BJ (cell line): ENCODE results near the gene SYTL5. TPM values are rescaled to one million over a fixed set of nuclear protein-coding genes. Genes with fewer than 3 reads are reported as not detected.
A peak's percentile ranks its signal among the peaks of the same experiment; 100 is the strongest.

Source experiments
- CTCF ChIA-PET: fragments of 350-600 bp; formaldehyde crosslinking; extraction: SDS; loops from one replicate; lab custom pipeline; 2021; ENCODE audit warnings: antibody characterized with exemption, inconsistent platforms; lab: Yijun Ruan, JAX
- POLR2A ChIA-PET: fragments of 300-600 bp; sonication (Branson Sonifier 250); formaldehyde crosslinking; extraction: SDS; loops from one replicate; lab custom pipeline; 2021; ENCODE audit warnings: antibody characterized with exemption; lab: Charles Lee
- DNase-seq: peaks from one replicate; pipeline ENCODE4 v3.0.0-alpha.2; 2011; ENCODE audit warnings: low read depth
- H3K27me3 ChIP-seq: 2 replicates; pipeline ENCODE4 v1.6.0; 2011; ENCODE audit warnings: low read length; ENCODE audit not compliant: control insufficient read depth, insufficient read depth
- H3K36me3 ChIP-seq: 2 replicates; pipeline ENCODE4 v1.5.1; 2011; ENCODE audit warnings: low read length; ENCODE audit not compliant: control insufficient read depth, insufficient read depth
- H3K4me3 ChIP-seq: 2 replicates; pipeline ENCODE4 v1.5.1; 2011; ENCODE audit warnings: low read depth, mild to moderate bottlenecking, control low read depth, low read length
- polyA plus RNA-seq: library from polyadenylated mRNA; depleted of rRNA; stranded (reverse); fragments of >200 nt; gene quantifications from 2 replicates; pipeline ENCODE4 v1.2.3, GENCODE V29; 2011
- TF ChIP-seq, protein P1 (sequence below): IDR thresholded peaks from 2 replicates; pipeline ENCODE4 v1.5.1; 2011; ENCODE audit warnings: low read depth, mild to moderate bottlenecking, control low read depth, inconsistent platforms, low read length, moderate library complexity; ENCODE audit not compliant: insufficient read depth

Gene SYTL5
- polyA plus RNA-seq, 1 experiment: 0.48 TPM

DNA sequence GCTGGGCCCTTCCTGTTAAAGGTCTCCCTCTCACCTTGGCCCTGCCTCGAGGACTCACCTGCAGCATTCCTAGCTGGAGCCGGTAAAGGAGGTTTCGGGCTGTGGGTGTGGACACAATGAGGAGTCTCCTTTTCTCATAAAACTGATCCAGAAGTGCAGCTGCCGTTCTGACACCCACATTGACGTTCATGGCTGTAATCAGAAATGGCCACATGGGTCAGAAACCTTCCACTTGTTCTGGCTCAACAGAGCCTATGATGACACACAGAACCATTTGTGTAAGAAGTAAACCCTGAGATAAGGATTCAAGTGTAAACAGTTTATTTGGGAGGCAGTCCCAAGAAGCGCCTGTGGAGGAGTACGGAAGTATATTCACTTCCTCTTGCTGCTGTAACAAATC lies 150.5 kb downstream of the SYTL5 start:
- DNase-seq: no peak
- ChIA-PET CTCF (interaction anchor here (1.4 kb wide), 1 partner anchor 11 kb away, joined by 3 read pairs; no protein-coding TSS in a partner anchor), POLR2A (no interaction called here)
- Histone ChIP-seq H3K4me3 (no peak overlapping the region), H3K36me3 (no peaks in the 10 kb centered on the region), H3K27me3 (no peaks in the 10 kb centered on the region)
- TF ChIP-seq, protein P1, sequence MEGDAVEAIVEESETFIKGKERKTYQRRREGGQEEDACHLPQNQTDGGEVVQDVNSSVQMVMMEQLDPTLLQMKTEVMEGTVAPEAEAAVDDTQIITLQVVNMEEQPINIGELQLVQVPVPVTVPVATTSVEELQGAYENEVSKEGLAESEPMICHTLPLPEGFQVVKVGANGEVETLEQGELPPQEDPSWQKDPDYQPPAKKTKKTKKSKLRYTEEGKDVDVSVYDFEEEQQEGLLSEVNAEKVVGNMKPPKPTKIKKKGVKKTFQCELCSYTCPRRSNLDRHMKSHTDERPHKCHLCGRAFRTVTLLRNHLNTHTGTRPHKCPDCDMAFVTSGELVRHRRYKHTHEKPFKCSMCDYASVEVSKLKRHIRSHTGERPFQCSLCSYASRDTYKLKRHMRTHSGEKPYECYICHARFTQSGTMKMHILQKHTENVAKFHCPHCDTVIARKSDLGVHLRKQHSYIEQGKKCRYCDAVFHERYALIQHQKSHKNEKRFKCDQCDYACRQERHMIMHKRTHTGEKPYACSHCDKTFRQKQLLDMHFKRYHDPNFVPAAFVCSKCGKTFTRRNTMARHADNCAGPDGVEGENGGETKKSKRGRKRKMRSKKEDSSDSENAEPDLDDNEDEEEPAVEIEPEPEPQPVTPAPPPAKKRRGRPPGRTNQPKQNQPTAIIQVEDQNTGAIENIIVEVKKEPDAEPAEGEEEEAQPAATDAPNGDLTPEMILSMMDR: no peak

DNA sequence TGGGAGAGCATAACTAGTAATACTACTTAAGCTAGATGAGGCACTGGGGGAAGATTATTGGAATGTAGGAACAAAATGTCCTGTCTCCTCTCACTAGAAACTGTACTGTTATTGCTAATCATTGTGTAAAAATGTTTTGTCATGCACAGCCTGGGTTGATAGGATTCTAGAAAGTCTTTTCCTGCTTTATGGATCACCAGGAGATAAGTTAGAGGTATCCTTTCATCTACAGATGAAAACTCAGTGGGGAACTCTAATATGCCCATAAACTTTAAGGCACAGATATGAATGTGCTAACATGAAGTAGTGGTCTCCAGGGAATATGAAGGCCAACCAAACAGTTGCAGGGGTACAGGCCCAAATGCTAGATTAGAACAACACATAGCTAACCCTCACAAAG lies 156.8 kb downstream of the SYTL5 start:
- POLR2A ChIA-PET: no interaction called here
- no peaks in the 10 kb centered on the region for H3K36me3 ChIP-seq
- H3K27me3 ChIP-seq: no peaks in the 10 kb centered on the region
- no peak overlapping the region for H3K4me3 ChIP-seq
- no peak for DNase-seq
- TF ChIP-seq, protein P1: no peak
- CTCF ChIA-PET: interaction anchor here (0.8 to 1.2 kb wide), 2 partner anchors 12 to 418 kb away, joined by 3 read pairs; no protein-coding TSS in a partner anchor

DNA sequence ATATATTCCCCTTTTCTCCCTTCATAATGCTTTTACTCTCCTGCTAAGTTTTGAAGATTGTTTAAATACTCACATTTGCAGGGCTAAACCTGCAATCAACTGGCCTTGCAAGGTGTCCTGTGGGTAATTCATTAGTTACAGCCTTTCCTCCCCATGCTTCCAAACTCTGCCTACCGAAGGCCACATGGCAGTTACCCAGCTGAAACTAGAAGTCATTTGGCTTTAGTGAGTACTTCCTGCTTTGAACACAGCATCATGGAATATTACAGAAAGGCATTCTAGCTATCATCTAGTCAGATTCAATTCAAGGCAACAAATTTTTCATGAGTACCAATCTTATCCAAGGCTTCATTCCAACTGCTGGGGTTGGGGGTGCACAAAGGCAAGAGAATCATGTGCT lies 158.7 kb downstream of the SYTL5 start:
- ChIA-PET CTCF (no interaction called here), POLR2A (no interaction called here)
- H3K36me3 ChIP-seq: no peaks in the 10 kb centered on the region
- DNase-seq: no peak
- no peak overlapping the region for H3K4me3 ChIP-seq
- H3K27me3 ChIP-seq: no peaks in the 10 kb centered on the region
- TF ChIP-seq, protein P1: no peak

DNA sequence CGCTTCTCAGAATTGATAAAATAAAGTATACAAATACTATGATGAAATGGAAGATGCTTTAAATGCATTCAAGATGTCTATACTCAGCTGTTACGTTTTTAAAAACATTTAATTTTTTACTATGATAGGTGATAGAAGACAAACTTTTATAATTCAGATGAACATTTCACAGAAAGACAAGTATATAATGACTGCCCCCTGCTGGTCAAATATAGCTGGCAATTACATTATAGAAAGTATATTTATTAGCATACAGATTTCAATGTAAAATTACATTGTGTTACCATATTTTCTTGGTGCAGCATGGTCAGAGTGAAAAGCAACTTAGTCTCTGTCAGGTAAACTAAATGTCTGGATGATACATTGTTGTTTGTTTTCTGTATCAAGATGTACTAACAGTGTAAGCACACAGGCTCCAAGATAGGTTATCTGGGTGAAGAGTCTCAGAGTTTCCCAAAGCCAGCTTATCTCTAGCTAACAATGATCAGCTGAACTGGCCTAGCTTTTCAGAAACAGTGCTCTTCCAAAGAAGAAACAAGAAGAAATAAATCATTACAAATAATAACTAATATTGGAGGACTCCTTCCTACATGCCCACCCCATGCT lies 160.2 kb downstream of the SYTL5 start:
- TF ChIP-seq, protein P1: peak; percentile 33
- POLR2A ChIA-PET: no interaction called here
- DNase-seq: no peak
- no peaks in the 10 kb centered on the region for H3K27me3 ChIP-seq
- CTCF ChIA-PET: interaction anchor here (0.7 to 2.6 kb wide), 13 partner anchors 8 to 421 kb away, joined by 3 to 19 read pairs (median 4); a partner anchor contains a TSS
- H3K36me3 ChIP-seq: no peaks in the 10 kb centered on the region
- H3K4me3 ChIP-seq: no peak overlapping the region

DNA sequence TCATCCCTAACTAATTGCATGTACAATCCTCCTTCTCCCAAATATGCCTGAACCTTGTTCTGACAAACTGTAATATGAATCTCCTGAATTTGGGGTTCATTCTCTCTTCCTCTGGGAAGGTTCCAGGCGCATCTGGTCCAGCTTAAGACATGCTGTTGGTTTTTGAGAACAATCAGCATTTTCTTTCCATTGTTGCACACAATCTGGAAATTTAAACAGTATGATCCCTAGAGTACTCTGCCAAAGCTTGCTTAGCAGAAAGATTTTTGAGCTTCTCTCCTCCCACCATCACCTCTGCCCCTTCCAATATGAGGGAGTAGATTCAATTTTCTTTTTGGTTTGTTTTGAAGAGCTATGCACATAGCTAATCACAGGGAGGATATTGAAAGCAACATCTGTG lies 164.2 kb downstream of the SYTL5 start:
- POLR2A ChIA-PET: interaction anchor here (0.6 kb wide), 1 partner anchor 103 kb away, joined by 7 read pairs; no protein-coding TSS in a partner anchor
- Histone ChIP-seq H3K4me3 (no peak overlapping the region), H3K27me3 (no peaks in the 10 kb centered on the region), H3K36me3 (no peaks in the 10 kb centered on the region)
- CTCF ChIA-PET: interaction anchor here (0.6 to 1.6 kb wide), 3 partner anchors 124 to 244 kb away, joined by 3 to 6 read pairs (median 4); partner anchors contain the start of gene RPGR
- TF ChIP-seq, protein P1: no peak
- DNase-seq: no peak
